PC-9 (cell line): ENCODE results near the gene IL18. TPM values are rescaled to one million over a fixed set of nuclear protein-coding genes. Genes with fewer than 3 reads are reported as not detected.
"Not testable (repeated sequence)": the region's sequence is repeated elsewhere in the genome, so short reads cannot be mapped to it uniquely, and the experiment has no call there.

Experiments
- BruUV-seq: library from RNA; stranded (reverse); fragments of 400-500 nt; replicated peaks from 2 replicates; lab custom pipeline; 2021; lab: Mats Ljungman, UMichigan
- CTCF ChIA-PET: fragments of 300-600 bp; sonication (Branson Sonifier 250); formaldehyde crosslinking; loops from one replicate; lab custom pipeline; 2022; ENCODE audit warnings: antibody characterized with exemption; lab: Charles Lee
- POLR2A ChIA-PET: fragments of 300-600 bp; sonication (Branson Sonifier 250); formaldehyde crosslinking; loops from one replicate; lab custom pipeline; 2022; ENCODE audit warnings: antibody characterized with exemption; ENCODE audit not compliant: unreplicated experiment; lab: Charles Lee
- DNase-seq, 2 experiments: peaks; one replicate each; pipeline versions ENCODE4 v3.0.0 to v3.0.0-alpha.2; 2015 to 2022; ENCODE audit warnings: mixed read lengths in 1 of 2
- H2AFZ ChIP-seq: fragments of 200-600 bp; sonication (generic); 2 replicates; pipeline ENCODE4 v1.8.1; 2017; ENCODE audit warnings: antibody characterized with exemption
- H3F3A ChIP-seq: fragments of 200-600 bp; sonication (generic); 2 replicates; pipeline ENCODE4 v1.8.1; 2017; ENCODE audit warnings: antibody characterized with exemption, mild to moderate bottlenecking, low read depth; ENCODE audit not compliant: insufficient read depth
- H3K27ac ChIP-seq: fragments of 200-600 bp; sonication (generic); 2 replicates; pipeline ENCODE4 v1.6.1; 2016; ENCODE audit warnings: mixed run types
- H3K27me3 ChIP-seq: fragments of 200-600 bp; sonication (generic); 2 replicates; pipeline ENCODE4 v1.6.1; 2016; ENCODE audit warnings: low read depth, mixed run types; ENCODE audit not compliant: insufficient read depth
- H3K36me3 ChIP-seq: fragments of 200-600 bp; sonication (generic); 2 replicates; pipeline ENCODE4 v1.6.1; 2016; ENCODE audit warnings: low read depth, mixed run types
- H3K4me1 ChIP-seq: fragments of 200-600 bp; sonication (generic); replicated peaks from 2 replicates; pipeline ENCODE4 v1.6.1; 2016; ENCODE audit warnings: mixed run types; ENCODE audit not compliant: insufficient read depth
- H3K4me2 ChIP-seq: fragments of 200-600 bp; sonication (generic); 2 replicates; pipeline ENCODE4 v1.6.1; 2017; ENCODE audit warnings: mixed run types
- H3K4me3 ChIP-seq: fragments of 200-600 bp; sonication (generic); 2 replicates; pipeline ENCODE4 v1.6.1; 2016; ENCODE audit warnings: mixed run types
- H3K79me2 ChIP-seq: fragments of 200-600 bp; sonication (generic); 2 replicates; pipeline ENCODE4 v1.6.1; 2017; ENCODE audit warnings: low read depth, mixed run types
- H3K9me2 ChIP-seq: fragments of 200-600 bp; sonication (generic); 2 replicates; pipeline ENCODE4 v1.8.1; 2017; ENCODE audit warnings: mild to moderate bottlenecking; ENCODE audit not compliant: insufficient read depth
- H3K9me3 ChIP-seq: fragments of 200-600 bp; sonication (generic); 2 replicates; pipeline ENCODE4 v1.8.1; 2016; ENCODE audit warnings: low read depth; ENCODE audit not compliant: insufficient read depth
- H4K20me1 ChIP-seq: fragments of 200-600 bp; sonication (generic); 2 replicates; pipeline ENCODE4 v1.8.1; 2017; ENCODE audit not compliant: insufficient read depth
- EZH2 ChIP-seq: fragments of 200-600 bp; sonication (generic); IDR thresholded peaks from 2 replicates; pipeline ENCODE4 v1.8.0; 2017; ENCODE audit warnings: antibody characterized with exemption, low read depth
- intact Hi-C: fragments of 100-400 bp; cut with micrococcal nuclease; formaldehyde crosslinking; loops from one replicate; pipeline ENCODE4 v1.10.0; 2022; ENCODE audit not compliant: unreplicated experiment
- total RNA-seq: library from RNA; stranded (reverse); gene quantifications from 2 replicates; pipeline ENCODE4 v1.2.3, GENCODE V29; 2021
- TF ChIP-seq, protein P1 (sequence below): fragments of 200-600 bp; sonication (generic); conservative IDR thresholded peaks from 2 replicates; pipeline ENCODE4 v1.6.1; 2017; ENCODE audit warnings: mixed run types, antibody characterized with exemption, mild to moderate bottlenecking, moderate library complexity

IL18 gene
- total RNA-seq, 1 experiment from 2014 or later: 42.8 TPM

DNA sequence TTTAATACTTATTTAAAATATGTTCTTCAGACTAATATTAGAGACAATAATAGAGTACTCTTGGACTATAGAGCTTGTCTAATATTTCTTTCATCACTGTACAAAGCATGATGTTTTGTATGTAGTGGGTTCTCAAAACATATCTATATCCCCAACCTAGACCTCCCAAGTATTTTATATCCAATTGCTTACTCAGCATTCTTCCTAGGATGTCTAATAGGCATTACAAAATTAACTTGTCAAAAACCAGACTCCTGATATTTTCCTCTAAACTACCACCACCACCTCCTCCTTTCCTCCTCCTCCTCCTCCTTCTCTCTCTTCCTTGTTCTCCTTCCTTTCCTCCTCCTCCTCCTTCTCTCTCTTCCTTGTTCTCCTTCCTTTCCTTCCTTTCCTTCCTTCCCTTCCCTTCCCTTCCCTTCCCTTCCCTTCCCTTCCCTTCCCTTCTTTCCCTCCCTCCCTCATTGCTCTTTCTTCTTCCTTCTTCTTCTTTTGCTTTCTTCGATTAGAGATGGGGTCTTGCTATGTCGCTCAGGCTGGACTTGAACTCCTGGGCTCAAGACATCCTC, 32.7 kb upstream of the IL18 start:
- CTCF ChIA-PET: interaction anchor here (0.5 kb wide), 1 partner anchor 83 kb away, joined by 5 read pairs; no protein-coding TSS in a partner anchor

DNA sequence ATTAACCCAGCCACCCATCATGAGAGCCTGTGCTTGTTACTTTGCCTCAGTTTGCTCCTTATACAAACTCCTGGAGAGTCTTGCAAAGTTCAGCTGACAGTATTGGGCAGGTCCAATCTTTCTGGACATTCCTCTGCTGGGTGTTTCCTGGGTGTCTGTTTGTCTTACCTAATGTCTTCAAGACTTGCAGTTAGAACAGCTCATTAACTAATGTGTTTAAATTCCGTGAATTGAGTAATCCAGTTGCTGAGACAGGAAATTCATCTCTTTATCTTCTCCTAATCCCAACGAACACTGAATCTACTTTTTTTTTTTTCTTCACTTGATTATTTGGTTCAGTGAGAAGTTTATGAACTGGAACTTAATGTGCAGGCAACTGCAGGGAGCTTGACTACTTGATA, 32.1 kb upstream of the IL18 start:
- no peaks in the 10 kb centered on the region for H3K79me2 ChIP-seq
- H3K4me2 ChIP-seq: peak overlapping the region; percentile 59
- no peaks in the 10 kb centered on the region for H3K36me3 ChIP-seq
- BruUV-seq: no TSS peak
- peak overlapping the region; percentile 0; the same call in 1 of the 2 replicates for H3K4me3 ChIP-seq
- peaks cover 22% of the 10 kb centered on the region for H3F3A ChIP-seq
- H3K4me1 ChIP-seq: peaks cover 36% of the 10 kb centered on the region
- ChIA-PET POLR2A (no interaction called here), CTCF (interaction anchor here (0.5 kb wide), 1 partner anchor 83 kb away, joined by 5 read pairs; no protein-coding TSS in a partner anchor)
- TF ChIP-seq, protein P1, sequence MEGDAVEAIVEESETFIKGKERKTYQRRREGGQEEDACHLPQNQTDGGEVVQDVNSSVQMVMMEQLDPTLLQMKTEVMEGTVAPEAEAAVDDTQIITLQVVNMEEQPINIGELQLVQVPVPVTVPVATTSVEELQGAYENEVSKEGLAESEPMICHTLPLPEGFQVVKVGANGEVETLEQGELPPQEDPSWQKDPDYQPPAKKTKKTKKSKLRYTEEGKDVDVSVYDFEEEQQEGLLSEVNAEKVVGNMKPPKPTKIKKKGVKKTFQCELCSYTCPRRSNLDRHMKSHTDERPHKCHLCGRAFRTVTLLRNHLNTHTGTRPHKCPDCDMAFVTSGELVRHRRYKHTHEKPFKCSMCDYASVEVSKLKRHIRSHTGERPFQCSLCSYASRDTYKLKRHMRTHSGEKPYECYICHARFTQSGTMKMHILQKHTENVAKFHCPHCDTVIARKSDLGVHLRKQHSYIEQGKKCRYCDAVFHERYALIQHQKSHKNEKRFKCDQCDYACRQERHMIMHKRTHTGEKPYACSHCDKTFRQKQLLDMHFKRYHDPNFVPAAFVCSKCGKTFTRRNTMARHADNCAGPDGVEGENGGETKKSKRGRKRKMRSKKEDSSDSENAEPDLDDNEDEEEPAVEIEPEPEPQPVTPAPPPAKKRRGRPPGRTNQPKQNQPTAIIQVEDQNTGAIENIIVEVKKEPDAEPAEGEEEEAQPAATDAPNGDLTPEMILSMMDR: no peak
- no peak for TF ChIP-seq EZH2
- peak overlapping the region; percentile 76 for H3K27ac ChIP-seq
- H4K20me1 ChIP-seq: no peaks in the 10 kb centered on the region
- peak overlapping the region; percentile 42 for H2AFZ ChIP-seq
- DNase-seq: peak in 1 of 2 experiments; percentile 96
- intact Hi-C loops: no loop called here
- H3K27me3 ChIP-seq: no peaks in the 10 kb centered on the region
- H3K9me2 ChIP-seq: no peaks in the 10 kb centered on the region
- H3K9me3 ChIP-seq: no peaks in the 10 kb centered on the region

More for the DNA sequence above, 32.7 kb upstream of the IL18 start:
- TF ChIP-seq EZH2: no peak
- TF ChIP-seq, protein P1: no peak
- POLR2A ChIA-PET: no interaction called here
- Histone ChIP-seq H3K79me2 (no peaks in the 10 kb centered on the region), H4K20me1 (no peaks in the 10 kb centered on the region), H3F3A (peaks cover 22% of the 10 kb centered on the region), H3K9me2 (no peaks in the 10 kb centered on the region), H3K9me3 (no peaks in the 10 kb centered on the region), H3K27me3 (no peaks in the 10 kb centered on the region), H3K36me3 (no peaks in the 10 kb centered on the region), H3K27ac (peak overlapping the region; percentile 76), H3K4me1 (peaks cover 36% of the 10 kb centered on the region), H3K4me3 (no peak overlapping the region), H3K4me2 (peak overlapping the region; percentile 59), H2AFZ (no peak overlapping the region)
- intact Hi-C loops: no loop called here
- BruUV-seq: no TSS peak
- no peak for DNase-seq

DNA sequence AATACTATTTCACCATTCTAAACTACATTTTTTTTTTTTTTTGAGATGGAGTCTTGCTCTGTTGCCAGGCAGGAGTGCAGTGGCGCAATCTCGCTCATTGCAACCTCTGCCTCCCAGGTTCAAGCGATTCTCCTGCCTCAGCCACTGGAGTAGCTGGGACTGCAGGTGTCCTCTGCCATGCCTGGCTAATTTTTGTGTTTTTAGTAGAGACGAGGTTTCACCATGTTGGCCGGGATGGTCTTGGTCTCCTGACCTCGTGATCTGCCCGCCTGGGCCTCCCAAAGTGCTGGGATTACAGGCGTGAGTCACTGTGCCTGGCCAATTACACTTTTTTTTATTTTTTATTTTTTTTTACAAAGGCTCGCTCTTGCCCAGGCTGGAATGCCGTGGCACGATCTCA, 31.2 kb upstream of the IL18 start:
- H3K79me2 ChIP-seq, CTCF ChIA-PET, BruUV-seq, H3K27me3 ChIP-seq, H4K20me1 ChIP-seq, intact Hi-C loops, H3K9me3 ChIP-seq, H3K9me2 ChIP-seq, POLR2A ChIA-PET, H3K36me3 ChIP-seq: not testable (repeated sequence)
- Histone ChIP-seq H2AFZ (peak overlapping the region; percentile 36; the same call in 1 of the 2 replicates), H3K4me2 (peak overlapping the region; percentile 59), H3F3A (peaks cover 22% of the 10 kb centered on the region), H3K27ac (peak overlapping the region; percentile 76), H3K4me1 (peaks cover 36% of the 10 kb centered on the region), H3K4me3 (peak overlapping the region; percentile 0; the same call in 1 of the 2 replicates)
- peak in 1 of 2 experiments; percentile 73 for DNase-seq
